IPS-NIHi7 (cell line): Measurements from ENCODE around the gene SH3RF3.

Experiments
- DNase-seq: peaks from one replicate; pipeline ENCODE4 v3.0.0; 2012; ENCODE audit warnings: mixed read lengths; ENCODE audit errors: extremely low spot score

Gene SH3RF3

GRCh38 chr2:109139002-109139401, 10.0 kb downstream of the SH3RF3 start:
- DNase-seq: no peak

- no peak for DNase-seq
Observed at GRCh38 chr2:109139865-109140396, 10.9 kb downstream of the SH3RF3 start.

GRCh38 chr2:109141006-109141600, 12.1 kb downstream of the SH3RF3 start:
- no peak for DNase-seq

DNA sequence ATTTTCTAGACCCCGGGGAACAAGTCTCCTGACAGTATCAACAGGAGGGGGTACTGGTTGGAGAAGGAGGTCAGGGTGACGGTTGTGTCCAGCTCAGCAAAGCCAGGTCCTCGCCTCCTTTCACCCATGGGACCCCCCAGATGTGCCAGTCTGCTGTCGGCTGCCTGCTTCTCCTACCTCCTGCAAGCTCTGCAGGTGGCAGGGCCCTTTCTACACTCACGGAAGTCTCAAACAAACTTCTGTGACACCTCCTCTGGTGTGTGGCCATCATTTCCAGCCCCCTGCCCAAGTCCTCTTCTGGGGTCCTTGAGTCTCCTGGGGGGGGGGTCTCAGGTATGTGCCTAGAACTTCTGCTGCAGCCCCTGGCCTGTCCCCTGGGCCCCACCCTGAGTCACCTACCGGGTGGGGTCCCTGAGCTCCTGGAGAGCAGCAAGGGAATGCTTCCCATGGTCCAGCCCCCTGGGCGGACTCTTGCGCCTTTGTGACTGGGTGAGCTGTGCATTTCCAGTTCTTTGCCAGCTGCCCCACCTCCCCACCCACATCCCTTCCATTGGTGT, 12.8 kb downstream of the SH3RF3 start:
- no peak for DNase-seq

DNA sequence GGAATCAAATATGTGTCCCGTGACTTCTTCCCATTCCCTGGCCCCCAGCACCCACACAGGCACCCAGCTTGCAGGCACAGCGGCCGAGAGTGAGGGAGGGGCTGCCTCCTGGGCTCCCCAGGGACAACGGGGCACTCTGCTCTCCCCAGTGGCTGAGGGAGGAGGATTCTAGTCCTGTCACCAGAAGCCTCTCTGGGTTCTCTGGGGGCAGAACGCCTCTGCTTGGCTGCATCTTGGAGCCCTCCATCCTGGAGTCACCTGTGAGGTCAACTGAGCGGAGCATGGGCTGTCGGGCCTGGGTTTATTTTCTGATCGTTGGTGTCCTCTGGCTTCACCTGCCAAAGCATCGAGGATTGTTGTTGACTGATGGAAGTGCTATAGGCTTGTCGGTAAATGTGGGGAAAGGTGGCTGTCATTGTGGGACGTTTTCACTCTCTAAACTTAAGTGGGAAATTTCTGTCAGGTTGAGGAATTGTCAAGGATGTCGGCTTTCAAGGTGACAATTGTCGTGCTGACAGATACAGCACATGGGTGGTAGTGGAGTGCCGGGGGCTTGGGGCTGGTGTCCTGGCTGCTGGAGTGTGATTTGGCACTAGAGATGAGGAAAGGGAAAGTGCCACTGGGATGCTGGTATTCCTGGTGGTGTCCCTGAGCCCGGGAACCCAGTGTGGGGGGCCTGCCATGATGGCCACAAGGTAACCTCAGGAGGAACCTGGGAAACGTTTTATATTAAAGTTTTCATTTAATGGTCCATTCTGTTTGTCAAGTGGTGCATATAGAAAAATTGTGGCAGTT, 13.6 kb downstream of the SH3RF3 start:
- no peak for DNase-seq

GRCh38 chr2:109143214-109144187, 14.5 kb downstream of the SH3RF3 start:
- no peak for DNase-seq

DNA sequence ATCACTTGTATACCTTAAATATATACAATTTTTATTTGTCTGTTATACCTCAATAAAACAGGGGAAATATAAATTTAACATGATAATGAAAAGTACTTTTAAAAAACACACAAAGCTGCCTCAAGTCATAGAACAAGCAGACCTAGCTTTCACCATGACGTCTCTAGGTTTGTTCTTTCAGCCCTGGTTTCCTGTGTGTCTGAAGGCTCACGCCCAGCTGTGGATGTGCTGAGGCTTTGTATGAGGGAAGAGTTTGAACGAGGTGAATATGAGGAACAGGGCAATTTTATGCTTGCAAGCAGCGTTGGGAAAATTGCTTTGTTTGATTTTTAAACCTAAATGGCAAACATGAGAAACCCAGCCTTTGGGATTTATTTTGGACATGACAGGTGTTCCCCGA, 15.3 kb downstream of the SH3RF3 start:
- no peak for DNase-seq

DNA sequence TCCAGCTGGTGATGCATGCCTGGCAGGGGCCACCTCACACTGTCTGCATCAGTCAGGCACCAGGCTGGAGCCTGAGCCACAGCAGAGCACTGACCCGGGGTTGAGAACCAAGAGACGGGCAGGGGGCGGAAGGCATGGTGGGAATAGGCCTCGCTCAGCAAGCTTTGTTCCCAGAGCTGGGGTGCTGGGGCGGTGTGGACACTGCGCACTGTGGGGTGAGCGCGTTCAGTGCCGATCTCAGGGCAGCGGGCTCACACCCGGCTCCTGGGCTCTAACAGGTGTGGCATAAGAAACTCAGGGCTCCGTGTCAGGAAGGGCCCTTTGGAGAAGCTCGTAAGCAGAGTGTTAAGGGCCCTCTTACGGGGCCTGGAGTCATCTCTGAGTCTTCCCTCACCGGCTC, 15.7 kb downstream of the SH3RF3 start:
- DNase-seq: no peak

DNA sequence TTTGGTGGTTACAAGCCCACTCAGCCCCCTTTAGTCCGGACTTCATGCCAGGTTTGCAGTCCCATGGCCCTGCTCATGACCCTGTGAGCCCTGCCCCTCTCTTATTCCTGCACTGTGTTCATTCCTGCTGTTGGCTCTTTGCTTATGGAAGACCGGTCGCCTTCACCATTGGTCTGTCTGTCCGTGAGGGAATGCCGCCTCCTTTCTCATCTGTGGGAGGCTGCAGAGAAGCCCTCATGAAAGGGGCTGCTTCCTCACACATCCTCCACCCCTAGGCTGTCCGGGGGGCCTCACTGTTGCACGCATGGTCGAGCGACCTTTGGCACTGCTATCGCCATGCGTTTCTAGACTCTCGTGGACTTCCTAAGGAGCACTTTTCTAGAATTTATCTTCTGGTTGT, 16.3 kb downstream of the SH3RF3 start:
- no peak for DNase-seq

DNA sequence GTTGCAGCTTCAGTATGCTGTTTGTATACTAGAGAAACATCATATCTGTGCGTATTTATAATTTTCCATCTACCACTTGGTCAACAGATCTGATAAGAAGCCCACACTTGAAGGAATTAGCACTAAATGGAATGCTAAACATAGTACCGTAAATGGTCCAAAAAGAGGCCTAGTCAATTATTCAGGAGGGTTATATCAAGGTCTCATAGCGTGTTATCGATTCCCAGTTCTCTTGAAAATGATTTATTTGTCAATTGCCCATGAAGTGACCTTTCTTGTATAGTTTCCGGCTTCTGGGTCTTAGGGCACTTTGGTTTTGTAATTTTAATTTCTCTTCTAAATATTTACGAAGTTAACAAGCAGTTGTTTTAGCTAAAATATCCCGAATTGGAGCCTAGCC, 18.4 kb downstream of the SH3RF3 start:
- no peak for DNase-seq

DNA sequence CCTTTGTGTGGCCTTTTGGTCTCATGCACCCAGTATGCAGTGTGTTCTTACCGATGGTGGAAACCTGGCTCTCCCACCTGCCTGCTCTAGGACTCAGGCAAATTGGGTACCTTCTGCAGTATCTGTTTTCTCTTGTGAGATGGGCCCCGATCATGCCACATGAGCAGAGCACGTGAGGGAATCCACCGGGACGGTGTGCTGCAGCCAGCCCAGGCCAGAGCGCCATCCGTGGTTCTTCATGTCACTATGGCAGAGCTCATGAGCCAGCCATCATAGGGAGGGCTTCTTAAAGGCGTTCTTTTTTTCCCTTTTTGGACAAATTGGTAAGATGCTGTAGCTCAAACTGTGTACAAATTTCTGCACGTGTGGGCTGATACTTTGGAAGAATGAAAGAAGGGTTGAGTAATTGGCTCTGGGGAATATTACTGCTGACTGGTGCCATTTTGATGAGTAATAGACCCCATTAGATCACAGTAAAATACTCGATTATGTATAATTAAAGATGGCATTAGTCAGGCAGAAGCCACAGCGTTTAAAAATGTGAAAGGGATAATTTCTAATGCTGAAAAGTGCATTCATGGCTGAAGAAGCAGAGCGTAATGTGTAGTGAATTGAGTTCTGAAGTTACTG, 19.2 kb downstream of the SH3RF3 start:
- no peak for DNase-seq

DNA sequence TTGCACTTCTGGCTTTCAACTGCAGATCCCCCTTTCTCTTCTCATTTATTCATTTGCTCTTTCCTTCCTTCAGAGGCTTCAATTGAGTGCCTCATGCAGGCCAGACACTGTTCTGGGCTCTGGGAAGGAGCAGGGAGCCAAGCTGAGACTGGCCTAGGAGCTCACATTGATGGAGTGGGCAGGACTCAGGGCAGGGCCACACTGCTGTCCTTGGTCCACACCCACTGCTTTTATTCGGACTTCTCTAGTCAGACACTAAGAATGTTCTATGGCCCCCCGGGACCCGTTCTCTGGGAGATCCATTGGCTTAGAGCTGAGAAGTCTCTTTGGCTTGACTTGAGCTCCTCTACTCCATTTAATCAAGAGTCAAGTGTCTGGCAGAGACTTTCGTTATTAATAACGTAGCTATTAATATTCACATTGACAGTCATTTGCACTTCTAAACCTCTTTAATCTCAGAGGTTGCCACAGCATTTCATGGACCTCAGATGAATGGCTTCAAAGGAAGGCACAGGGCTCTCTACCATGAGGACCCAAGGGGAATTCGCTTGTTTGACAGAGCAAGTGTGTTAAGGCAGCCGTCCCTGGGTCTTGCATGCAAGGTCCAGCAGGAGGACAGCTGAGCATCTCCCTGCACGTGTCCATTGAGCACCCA, 20.1 kb downstream of the SH3RF3 start:
- no peak for DNase-seq

DNA sequence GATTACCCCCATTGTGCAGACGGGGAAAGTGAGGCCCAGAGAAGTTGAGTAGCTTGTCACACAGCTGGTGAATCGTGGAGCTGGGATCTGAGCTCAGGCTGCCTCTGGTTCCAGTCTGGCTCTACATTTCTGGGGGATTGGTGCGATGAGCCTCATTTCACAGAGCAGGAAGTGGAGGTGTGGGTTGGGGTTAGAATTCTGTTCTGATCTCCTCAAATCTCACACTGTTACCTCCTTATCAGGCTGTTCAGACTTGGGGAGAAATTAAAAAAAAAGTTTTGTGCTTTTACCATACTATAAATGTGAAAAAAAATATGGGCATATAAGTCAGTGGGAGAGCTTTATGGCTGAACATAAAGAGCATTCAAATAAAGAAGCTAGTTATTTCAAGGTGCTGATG, 21.6 kb downstream of the SH3RF3 start:
- no peak for DNase-seq

DNA sequence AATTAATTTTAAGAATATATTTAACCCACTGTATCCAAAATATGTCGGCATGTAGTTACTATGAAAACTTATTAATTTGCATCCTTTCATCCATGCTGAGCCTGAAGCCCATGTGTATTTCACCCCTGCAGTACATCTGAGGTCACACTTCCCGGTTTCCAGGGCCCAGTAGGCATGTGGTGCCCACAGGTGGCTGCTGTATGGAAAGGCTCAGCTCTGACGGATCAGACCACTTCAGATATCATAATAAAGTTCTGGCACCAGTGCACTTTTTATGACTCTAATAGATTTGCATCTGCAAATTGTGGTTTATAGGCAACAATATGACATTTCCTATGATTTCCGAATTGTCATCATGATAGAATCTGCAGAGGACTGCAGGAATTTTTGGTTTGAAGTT, 22.5 kb downstream of the SH3RF3 start:
- no peak for DNase-seq

GRCh38 chr2:109153005-109153784, 24.2 kb downstream of the SH3RF3 start:
- DNase-seq: no peak

DNA sequence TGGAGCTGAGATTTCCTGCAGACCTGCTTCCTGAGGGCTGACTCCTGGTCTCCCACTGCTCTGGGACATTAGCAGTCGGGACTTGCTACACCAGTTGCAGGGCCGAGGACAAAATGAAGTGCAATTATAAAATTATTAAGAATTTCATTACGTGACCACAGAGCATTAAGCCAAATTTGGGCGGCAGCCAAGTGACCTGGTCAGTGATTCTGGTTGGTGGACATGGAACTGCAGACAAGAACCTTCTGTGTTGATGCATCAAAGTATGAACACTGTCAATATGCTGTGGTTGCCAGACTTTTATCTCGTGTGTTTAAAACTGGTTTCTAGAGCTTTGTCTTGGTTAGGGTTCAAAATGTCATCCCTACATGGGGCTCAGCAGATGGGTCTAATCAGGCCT, 24.8 kb downstream of the SH3RF3 start:
- DNase-seq: no peak

DNA sequence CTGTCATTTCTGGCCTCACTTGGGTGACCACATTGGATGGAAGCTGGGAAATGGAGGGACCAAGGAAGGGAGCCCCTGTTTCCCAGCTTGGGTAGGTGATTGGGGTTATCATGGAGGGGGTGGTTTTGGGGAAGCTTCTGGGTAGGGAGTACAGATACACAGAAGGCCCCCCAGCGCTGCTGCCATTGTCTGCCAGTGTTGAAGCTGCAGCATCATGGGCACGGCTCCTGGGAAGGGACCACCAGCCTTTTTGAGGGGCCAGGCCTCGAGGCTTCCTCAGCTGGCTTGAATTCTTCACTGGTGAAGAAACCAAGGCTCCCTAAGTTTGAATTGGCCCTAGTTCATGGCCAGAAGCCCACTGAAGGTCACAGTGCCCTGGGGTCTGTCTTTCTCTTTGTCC, 25.2 kb downstream of the SH3RF3 start:
- DNase-seq: no peak

DNA sequence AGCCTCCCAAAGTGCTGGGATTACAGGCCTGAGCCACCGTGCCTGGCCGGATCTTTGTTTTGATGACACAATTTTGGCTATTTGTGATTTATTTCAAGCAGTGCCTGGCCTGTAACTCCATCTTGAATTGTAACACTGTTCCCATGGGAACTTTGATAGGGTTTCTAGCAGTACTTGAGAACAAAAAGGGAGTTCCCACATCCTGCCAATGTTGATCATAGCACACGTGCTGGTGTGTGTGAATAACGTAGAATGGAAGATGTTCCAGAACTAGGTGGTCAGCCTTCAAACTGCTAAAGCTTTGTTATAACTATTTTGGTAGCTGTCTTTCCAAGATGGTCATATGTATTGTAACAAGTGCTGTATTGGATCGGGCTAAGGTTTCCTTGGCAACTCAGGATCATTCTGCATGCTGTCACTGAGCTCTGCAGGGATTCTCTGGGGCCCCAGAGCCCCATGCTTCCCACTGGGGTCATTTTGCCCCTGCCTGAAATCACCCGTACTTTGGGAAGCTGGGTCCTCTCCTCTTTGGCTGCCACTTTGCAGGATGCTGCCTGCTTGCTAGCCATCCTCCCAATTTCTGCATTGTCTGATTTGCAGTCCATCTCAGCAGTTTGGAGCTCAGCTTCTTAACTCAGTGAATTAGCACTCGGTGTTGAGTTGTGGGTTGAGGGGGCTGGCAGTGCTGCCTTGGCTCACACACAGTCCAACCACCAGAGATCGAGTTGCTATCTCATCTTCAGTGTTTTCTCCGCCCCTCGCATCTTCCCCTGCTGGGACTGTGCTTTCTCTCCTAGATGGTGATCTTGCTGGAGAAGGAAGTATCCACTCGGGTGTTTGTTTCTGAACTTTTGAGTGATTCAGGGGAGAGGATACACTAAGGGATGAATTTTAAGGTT, 26.8 kb downstream of the SH3RF3 start:
- no peak for DNase-seq

GRCh38 chr2:109157563-109158105, 28.6 kb downstream of the SH3RF3 start:
- no peak for DNase-seq
